Activated T-cell treated with anti-CD3 and anti-CD28 coated beads for 24 hours (primary cell): Measurements from ENCODE around the gene UBTD2.
"Not testable (repeated sequence)": the region's sequence is repeated elsewhere in the genome, so short reads cannot be mapped to it uniquely, and the experiment has no call there.

Experiments
- DNase-seq: peaks from one replicate; pipeline ENCODE4 v3.0.0-alpha.2; 2020; ENCODE audit warnings: low read depth

The UBTD2 gene

GRCh38 chr5:172245703-172246125 lies 37.9 kb downstream of the UBTD2 start:
- no peak for DNase-seq

- DNase-seq = no peak
Observed at GRCh38 chr5:172245046-172245445, 38.5 kb downstream of the UBTD2 start.

- no peak for DNase-seq
Observed at GRCh38 chr5:172243302-172243701, 40.3 kb downstream of the UBTD2 start.

GRCh38 chr5:172238334-172238733 lies 45.2 kb downstream of the UBTD2 start:
- no peak for DNase-seq

- no peak for DNase-seq
Observed at GRCh38 chr5:172235827-172236736, 47.5 kb downstream of the UBTD2 start.

- no peak for DNase-seq
Observed at GRCh38 chr5:172235132-172235780, 48.3 kb downstream of the UBTD2 start.

- DNase-seq = no peak
Observed at GRCh38 chr5:172234031-172234430, 49.5 kb downstream of the UBTD2 start.

GRCh38 chr5:172229904-172230303 lies 53.7 kb downstream of the UBTD2 start:
- no peak for DNase-seq

- DNase-seq = no peak
Observed at GRCh38 chr5:172224996-172225395, 58.6 kb downstream of the UBTD2 start.

GRCh38 chr5:172223901-172224873 lies 59.4 kb downstream of the UBTD2 start:
- DNase-seq = peak; percentile 48

- no peak for DNase-seq
Observed at GRCh38 chr5:172219296-172219695, 64.3 kb downstream of the UBTD2 start.

- no peak for DNase-seq
Observed at GRCh38 chr5:172216345-172216744, 67.2 kb downstream of the UBTD2 start.

- no peak for DNase-seq
Observed at GRCh38 chr5:172213126-172213525, 70.4 kb downstream of the UBTD2 start.

GRCh38 chr5:172211676-172212075 lies 71.9 kb downstream of the UBTD2 start:
- DNase-seq = no peak

GRCh38 chr5:172209714-172210113 lies 73.8 kb downstream of the UBTD2 start:
- DNase-seq = no peak

- no peak for DNase-seq
Observed at GRCh38 chr5:172207511-172207910, 76.1 kb downstream of the UBTD2 start.

GRCh38 chr5:172205984-172206383 lies 77.6 kb downstream of the UBTD2 start:
- DNase-seq = not testable (repeated sequence)

GRCh38 chr5:172200476-172200875 lies 83.1 kb downstream of the UBTD2 start:
- no peak for DNase-seq

GRCh38 chr5:172199446-172199845 lies 84.1 kb downstream of the UBTD2 start:
- no peak for DNase-seq

GRCh38 chr5:172197775-172198174 lies 85.8 kb downstream of the UBTD2 start:
- DNase-seq = not testable (repeated sequence)

GRCh38 chr5:172194985-172195774 lies 88.4 kb downstream of the UBTD2 start:
- DNase-seq = no peak
